ENCODE measurements around the gene IPO9.

DNA sequence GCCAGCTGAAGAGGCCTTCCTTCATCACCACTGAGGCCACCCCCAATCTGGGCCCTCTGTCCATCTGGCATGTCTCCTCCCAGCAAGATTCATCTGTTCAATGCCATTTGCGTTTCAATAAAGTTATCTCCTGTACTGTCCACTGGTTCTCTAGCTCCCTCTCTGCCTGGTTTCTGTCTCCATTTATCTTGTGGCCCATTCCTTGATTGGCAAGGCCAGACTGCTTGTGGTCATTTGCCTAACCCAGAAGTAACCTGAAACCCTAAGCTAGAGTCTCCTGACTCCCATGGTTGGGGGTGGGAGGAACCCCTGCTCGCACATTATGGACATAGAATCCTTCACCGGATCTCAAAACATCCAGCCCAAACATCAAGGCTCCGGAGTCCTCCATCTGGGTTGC is 2.1 kb upstream of the IPO9 start:
- TF ChIP-seq, protein P1, sequence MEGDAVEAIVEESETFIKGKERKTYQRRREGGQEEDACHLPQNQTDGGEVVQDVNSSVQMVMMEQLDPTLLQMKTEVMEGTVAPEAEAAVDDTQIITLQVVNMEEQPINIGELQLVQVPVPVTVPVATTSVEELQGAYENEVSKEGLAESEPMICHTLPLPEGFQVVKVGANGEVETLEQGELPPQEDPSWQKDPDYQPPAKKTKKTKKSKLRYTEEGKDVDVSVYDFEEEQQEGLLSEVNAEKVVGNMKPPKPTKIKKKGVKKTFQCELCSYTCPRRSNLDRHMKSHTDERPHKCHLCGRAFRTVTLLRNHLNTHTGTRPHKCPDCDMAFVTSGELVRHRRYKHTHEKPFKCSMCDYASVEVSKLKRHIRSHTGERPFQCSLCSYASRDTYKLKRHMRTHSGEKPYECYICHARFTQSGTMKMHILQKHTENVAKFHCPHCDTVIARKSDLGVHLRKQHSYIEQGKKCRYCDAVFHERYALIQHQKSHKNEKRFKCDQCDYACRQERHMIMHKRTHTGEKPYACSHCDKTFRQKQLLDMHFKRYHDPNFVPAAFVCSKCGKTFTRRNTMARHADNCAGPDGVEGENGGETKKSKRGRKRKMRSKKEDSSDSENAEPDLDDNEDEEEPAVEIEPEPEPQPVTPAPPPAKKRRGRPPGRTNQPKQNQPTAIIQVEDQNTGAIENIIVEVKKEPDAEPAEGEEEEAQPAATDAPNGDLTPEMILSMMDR (IDR thresholded peaks at IDR 0.05 in 4 of 5, conservative IDR thresholded peaks at IDR 0.05 in 1 of 5): no peak
- TF ChIP-seq POLR2A (IDR thresholded peaks at IDR 0.05): no peak

All from gastrocnemius medialis (tissue), 4 donors.